HEK293 (cell line): ENCODE measurements around the gene FCMR.
A peak's percentile ranks its signal among the peaks of the same experiment; 100 is the strongest.

Experiments used
- CTCF ChIA-PET: fragments of 350-600 bp; formaldehyde crosslinking; extraction: SDS; loops from one replicate; lab custom pipeline; 2021; ENCODE audit warnings: antibody characterized with exemption; lab: Yijun Ruan, JAX
- POLR2A ChIA-PET: fragments of 300-600 bp; formaldehyde crosslinking; extraction: SDS; loops from one replicate; lab custom pipeline; 2020; ENCODE audit warnings: antibody characterized with exemption, inconsistent platforms; lab: Yijun Ruan, JAX
- H3K27ac ChIP-seq: fragments of 200-500 bp; sonication (Bioruptor generic); 2 replicates; pipeline ENCODE4 v1.5.1; 2014; ENCODE audit warnings: low read depth, low read length, control low read depth, inconsistent platforms; ENCODE audit errors: extremely low read depth
- H3K36me3 ChIP-seq, 2 experiments: fragments of 200-500 bp in 1 of 2; sonication (Bioruptor generic) in 1 of 2; 1 replicate in 1 of 2; 2 replicates in 1 of 2; pipeline ENCODE4 v1.5.1; 2014 to 2017; ENCODE audit warnings: inconsistent platforms in 2 of 2, low read length in 2 of 2; ENCODE audit not compliant: control insufficient read depth in 2 of 2, insufficient read depth in 1 of 2
- H3K4me1 ChIP-seq: fragments of 200-500 bp; sonication (Bioruptor generic); 2 replicates; pipeline ENCODE4 v1.5.1; 2014; ENCODE audit warnings: mild to moderate bottlenecking, low read length, inconsistent platforms; ENCODE audit not compliant: control insufficient read depth, insufficient read depth
- H3K4me3 ChIP-seq: 2 replicates; pipeline ENCODE4 v1.5.1; 2011; ENCODE audit warnings: low read depth, mild to moderate bottlenecking, control low read depth, low read length, moderate library complexity
- H3K9me3 ChIP-seq: fragments of 200-500 bp; sonication (Bioruptor generic); 2 replicates; pipeline ENCODE4 v1.5.1; 2014; ENCODE audit warnings: low read depth, low read length, inconsistent platforms; ENCODE audit not compliant: control insufficient read depth, insufficient read depth
- FEZF1 ChIP-seq: fragments of 450-650 bp; formaldehyde crosslinking; IDR thresholded peaks from 2 replicates; pipeline ENCODE4 v1.5.1; 2016; ENCODE audit warnings: missing biosample characterization, missing genetic modification characterization
- GLI4 ChIP-seq: fragments of 450-650 bp; formaldehyde crosslinking; IDR thresholded peaks from 2 replicates; pipeline ENCODE4 v1.5.1; 2016; ENCODE audit warnings: missing biosample characterization, missing genetic modification characterization
- GLIS1 ChIP-seq: fragments of 450-650 bp; formaldehyde crosslinking; IDR thresholded peaks from 2 replicates; pipeline ENCODE4 v1.5.1; 2016; ENCODE audit warnings: missing biosample characterization, missing genetic modification characterization
- INSM2 ChIP-seq: fragments of 450-650 bp; formaldehyde crosslinking; IDR thresholded peaks from 2 replicates; pipeline ENCODE4 v1.5.1; 2016; ENCODE audit warnings: missing biosample characterization, missing genetic modification characterization
- KLF9 ChIP-seq: fragments of 450-650 bp; formaldehyde crosslinking; IDR thresholded peaks from 2 replicates; pipeline ENCODE4 v1.5.1; 2016; ENCODE audit warnings: missing biosample characterization, missing genetic modification characterization, low read depth
- SCRT1 ChIP-seq: fragments of 450-650 bp; formaldehyde crosslinking; IDR thresholded peaks from 2 replicates; pipeline ENCODE4 v1.5.1; 2016; ENCODE audit warnings: missing biosample characterization, missing genetic modification characterization, borderline replicate concordance
- TCF7L2 ChIP-seq: IDR thresholded peaks from 2 replicates; pipeline ENCODE4 v1.6.1; 2011; ENCODE audit warnings: low read depth, mild to moderate bottlenecking, inconsistent platforms, low read length, moderate library complexity, borderline replicate concordance
- YY1 ChIP-seq: fragments of 450-650 bp; formaldehyde crosslinking; IDR thresholded peaks from 2 replicates; pipeline ENCODE4 v1.5.1; 2018; ENCODE audit warnings: missing biosample characterization, missing genetic modification characterization
- ZBTB1 ChIP-seq: fragments of 450-650 bp; formaldehyde crosslinking; IDR thresholded peaks from 2 replicates; pipeline ENCODE4 v1.5.1; 2016; ENCODE audit warnings: missing biosample characterization, missing genetic modification characterization
- ZNF248 ChIP-seq: fragments of 450-650 bp; formaldehyde crosslinking; IDR thresholded peaks from 2 replicates; pipeline ENCODE4 v1.5.1; 2017; ENCODE audit warnings: missing biosample characterization, missing genetic modification characterization
- ZNF26 ChIP-seq: fragments of 450-650 bp; formaldehyde crosslinking; IDR thresholded peaks from 2 replicates; pipeline ENCODE4 v1.5.1; 2016; ENCODE audit warnings: missing biosample characterization, missing genetic modification characterization
- ZNF366 ChIP-seq: fragments of 450-650 bp; formaldehyde crosslinking; conservative IDR thresholded peaks from 2 replicates; pipeline ENCODE4 v1.5.1; 2016; ENCODE audit warnings: missing biosample characterization, missing genetic modification characterization
- ZNF423 ChIP-seq: fragments of 450-650 bp; formaldehyde crosslinking; IDR thresholded peaks from 2 replicates; pipeline ENCODE4 v1.5.1; 2016; ENCODE audit warnings: missing biosample characterization, missing genetic modification characterization
- ZNF623 ChIP-seq: fragments of 450-650 bp; formaldehyde crosslinking; IDR thresholded peaks from 2 replicates; pipeline ENCODE4 v1.5.1; 2016; ENCODE audit warnings: missing biosample characterization, missing genetic modification characterization
- ZNF626 ChIP-seq: fragments of 450-650 bp; sonication (Bioruptor Pico); formaldehyde crosslinking; IDR thresholded peaks from 2 replicates; pipeline ENCODE4 v1.5.1; 2018; ENCODE audit warnings: missing biosample characterization, missing genetic modification characterization, inconsistent platforms
- ZNF677 ChIP-seq: fragments of 450-650 bp; IDR thresholded peaks from 2 replicates; pipeline ENCODE4 v1.5.0; 2018; ENCODE audit warnings: missing biosample characterization, mild to moderate bottlenecking, missing genetic modification characterization, moderate library complexity
- TF ChIP-seq, protein P1 (sequence below): fragments of 450-650 bp; formaldehyde crosslinking; IDR thresholded peaks from 2 replicates; pipeline ENCODE4 v1.5.1; 2017; ENCODE audit warnings: missing biosample characterization, missing genetic modification characterization
- TF ChIP-seq, protein P2 (sequence below): fragments of 450-650 bp; formaldehyde crosslinking; IDR thresholded peaks from 2 replicates; pipeline ENCODE4 v1.5.1; 2016; ENCODE audit warnings: missing biosample characterization, missing genetic modification characterization
- TF ChIP-seq, protein P3 (sequence below): fragments of 450-650 bp; formaldehyde crosslinking; IDR thresholded peaks from 2 replicates; pipeline ENCODE4 v1.5.1; 2016; ENCODE audit warnings: missing biosample characterization, missing genetic modification characterization, borderline replicate concordance
- TF ChIP-seq, protein P4 (sequence below): fragments of 450-650 bp; formaldehyde crosslinking; IDR thresholded peaks from 2 replicates; pipeline ENCODE4 v1.5.1; 2017; ENCODE audit warnings: missing biosample characterization, missing genetic modification characterization

The FCMR gene

GRCh38 chr1:206893380-206893779, 28.4 kb downstream of the FCMR start:
- CTCF ChIA-PET: interaction anchor here (0.9 to 1.7 kb wide), 4 partner anchors 16 to 28 kb away, joined by 3 to 5 read pairs (median 4); partner anchors contain the start of gene IL20

More at GRCh38 chr1:206893380-206893779, 28.4 kb downstream of the FCMR start:
- Histone ChIP-seq H3K4me3 (no peak overlapping the region), H3K9me3 (no peaks in the 10 kb centered on the region), H3K27ac (no peak overlapping the region), H3K36me3 (no peaks in the 10 kb centered on the region), H3K4me1 (no peaks in the 10 kb centered on the region; the same call in 1 of the 2 replicates)
- TF ChIP-seq ZNF248 (no peak), KLF9 (tag by site-specific recombination) (no peak), SCRT1 (tag by site-specific recombination) (peak; percentile 47; the same call in 1 of the 2 replicates), ZBTB1 (tag by site-specific recombination) (no peak), ZNF623 (tag by site-specific recombination) (no peak), ZNF366 (tag by site-specific recombination) (no peak), ZNF677 (tag by site-specific recombination) (no peak), ZNF423 (tag by site-specific recombination) (no peak), FEZF1 (tag by site-specific recombination) (peak; percentile 34; the same call in 1 of the 2 replicates), ZNF26 (no peak), ZNF626 (tag by site-specific recombination) (no peak), INSM2 (tag by site-specific recombination) (no peak), GLIS1 (tag by site-specific recombination) (no peak), YY1 (no peak), GLI4 (no peak), TCF7L2 (no peak)
- TF ChIP-seq, protein P1, sequence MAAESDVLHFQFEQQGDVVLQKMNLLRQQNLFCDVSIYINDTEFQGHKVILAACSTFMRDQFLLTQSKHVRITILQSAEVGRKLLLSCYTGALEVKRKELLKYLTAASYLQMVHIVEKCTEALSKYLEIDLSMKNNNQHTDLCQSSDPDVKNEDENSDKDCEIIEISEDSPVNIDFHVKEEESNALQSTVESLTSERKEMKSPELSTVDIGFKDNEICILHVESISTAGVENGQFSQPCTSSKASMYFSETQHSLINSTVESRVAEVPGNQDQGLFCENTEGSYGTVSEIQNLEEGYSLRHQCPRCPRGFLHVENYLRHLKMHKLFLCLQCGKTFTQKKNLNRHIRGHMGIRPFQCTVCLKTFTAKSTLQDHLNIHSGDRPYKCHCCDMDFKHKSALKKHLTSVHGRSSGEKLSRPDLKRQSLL: no peak
- TF ChIP-seq, protein P2, sequence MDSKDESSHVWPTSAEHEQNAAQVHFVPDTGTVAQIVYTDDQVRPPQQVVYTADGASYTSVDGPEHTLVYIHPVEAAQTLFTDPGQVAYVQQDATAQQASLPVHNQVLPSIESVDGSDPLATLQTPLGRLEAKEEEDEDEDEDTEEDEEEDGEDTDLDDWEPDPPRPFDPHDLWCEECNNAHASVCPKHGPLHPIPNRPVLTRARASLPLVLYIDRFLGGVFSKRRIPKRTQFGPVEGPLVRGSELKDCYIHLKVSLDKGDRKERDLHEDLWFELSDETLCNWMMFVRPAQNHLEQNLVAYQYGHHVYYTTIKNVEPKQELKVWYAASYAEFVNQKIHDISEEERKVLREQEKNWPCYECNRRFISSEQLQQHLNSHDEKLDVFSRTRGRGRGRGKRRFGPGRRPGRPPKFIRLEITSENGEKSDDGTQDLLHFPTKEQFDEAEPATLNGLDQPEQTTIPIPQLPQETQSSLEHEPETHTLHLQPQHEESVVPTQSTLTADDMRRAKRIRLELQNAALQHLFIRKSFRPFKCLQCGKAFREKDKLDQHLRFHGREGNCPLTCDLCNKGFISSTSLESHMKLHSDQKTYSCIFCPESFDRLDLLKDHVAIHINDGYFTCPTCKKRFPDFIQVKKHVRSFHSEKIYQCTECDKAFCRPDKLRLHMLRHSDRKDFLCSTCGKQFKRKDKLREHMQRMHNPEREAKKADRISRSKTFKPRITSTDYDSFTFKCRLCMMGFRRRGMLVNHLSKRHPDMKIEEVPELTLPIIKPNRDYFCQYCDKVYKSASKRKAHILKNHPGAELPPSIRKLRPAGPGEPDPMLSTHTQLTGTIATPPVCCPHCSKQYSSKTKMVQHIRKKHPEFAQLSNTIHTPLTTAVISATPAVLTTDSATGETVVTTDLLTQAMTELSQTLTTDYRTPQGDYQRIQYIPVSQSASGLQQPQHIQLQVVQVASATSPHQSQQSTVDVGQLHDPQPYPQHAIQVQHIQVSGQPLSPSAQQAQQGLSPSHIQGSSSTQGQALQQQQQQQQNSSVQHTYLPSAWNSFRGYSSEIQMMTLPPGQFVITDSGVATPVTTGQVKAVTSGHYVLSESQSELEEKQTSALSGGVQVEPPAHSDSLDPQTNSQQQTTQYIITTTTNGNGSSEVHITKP (tag by site-specific recombination): 0 out of 2 replicates have a peak, but pooled peaks have one; percentile 41
- TF ChIP-seq, protein P3, sequence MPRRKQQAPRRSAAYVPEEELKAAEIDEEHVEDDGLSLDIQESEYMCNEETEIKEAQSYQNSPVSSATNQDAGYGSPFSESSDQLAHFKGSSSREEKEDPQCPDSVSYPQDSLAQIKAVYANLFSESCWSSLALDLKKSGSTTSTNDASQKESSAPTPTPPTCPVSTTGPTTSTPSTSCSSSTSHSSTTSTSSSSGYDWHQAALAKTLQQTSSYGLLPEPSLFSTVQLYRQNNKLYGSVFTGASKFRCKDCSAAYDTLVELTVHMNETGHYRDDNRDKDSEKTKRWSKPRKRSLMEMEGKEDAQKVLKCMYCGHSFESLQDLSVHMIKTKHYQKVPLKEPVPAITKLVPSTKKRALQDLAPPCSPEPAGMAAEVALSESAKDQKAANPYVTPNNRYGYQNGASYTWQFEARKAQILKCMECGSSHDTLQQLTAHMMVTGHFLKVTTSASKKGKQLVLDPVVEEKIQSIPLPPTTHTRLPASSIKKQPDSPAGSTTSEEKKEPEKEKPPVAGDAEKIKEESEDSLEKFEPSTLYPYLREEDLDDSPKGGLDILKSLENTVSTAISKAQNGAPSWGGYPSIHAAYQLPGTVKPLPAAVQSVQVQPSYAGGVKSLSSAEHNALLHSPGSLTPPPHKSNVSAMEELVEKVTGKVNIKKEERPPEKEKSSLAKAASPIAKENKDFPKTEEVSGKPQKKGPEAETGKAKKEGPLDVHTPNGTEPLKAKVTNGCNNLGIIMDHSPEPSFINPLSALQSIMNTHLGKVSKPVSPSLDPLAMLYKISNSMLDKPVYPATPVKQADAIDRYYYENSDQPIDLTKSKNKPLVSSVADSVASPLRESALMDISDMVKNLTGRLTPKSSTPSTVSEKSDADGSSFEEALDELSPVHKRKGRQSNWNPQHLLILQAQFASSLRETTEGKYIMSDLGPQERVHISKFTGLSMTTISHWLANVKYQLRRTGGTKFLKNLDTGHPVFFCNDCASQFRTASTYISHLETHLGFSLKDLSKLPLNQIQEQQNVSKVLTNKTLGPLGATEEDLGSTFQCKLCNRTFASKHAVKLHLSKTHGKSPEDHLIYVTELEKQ (tag by site-specific recombination): no peak
- TF ChIP-seq, protein P4, sequence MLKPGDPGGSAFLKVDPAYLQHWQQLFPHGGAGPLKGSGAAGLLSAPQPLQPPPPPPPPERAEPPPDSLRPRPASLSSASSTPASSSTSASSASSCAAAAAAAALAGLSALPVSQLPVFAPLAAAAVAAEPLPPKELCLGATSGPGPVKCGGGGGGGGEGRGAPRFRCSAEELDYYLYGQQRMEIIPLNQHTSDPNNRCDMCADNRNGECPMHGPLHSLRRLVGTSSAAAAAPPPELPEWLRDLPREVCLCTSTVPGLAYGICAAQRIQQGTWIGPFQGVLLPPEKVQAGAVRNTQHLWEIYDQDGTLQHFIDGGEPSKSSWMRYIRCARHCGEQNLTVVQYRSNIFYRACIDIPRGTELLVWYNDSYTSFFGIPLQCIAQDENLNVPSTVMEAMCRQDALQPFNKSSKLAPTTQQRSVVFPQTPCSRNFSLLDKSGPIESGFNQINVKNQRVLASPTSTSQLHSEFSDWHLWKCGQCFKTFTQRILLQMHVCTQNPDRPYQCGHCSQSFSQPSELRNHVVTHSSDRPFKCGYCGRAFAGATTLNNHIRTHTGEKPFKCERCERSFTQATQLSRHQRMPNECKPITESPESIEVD (tag by site-specific recombination): peak; percentile 91
- POLR2A ChIA-PET: interaction anchor here (1.0 kb wide), 1 partner anchor 16 kb away, joined by 3 read pairs; no protein-coding TSS in a partner anchor
